Activated B cell treated with CpG ODN at 0.5 μM for 24 hours (primary cell): ENCODE results near the gene ECEL1. TPM values are rescaled to one million over a fixed set of nuclear protein-coding genes. Genes with fewer than 3 reads are reported as not detected.

Experiments
- ATAC-seq: fragments of 200-7000 bp; cut with Tn5 transposase; one replicate; pipeline ENCODE4 v1.10.0; 2021; ENCODE audit warnings: low read depth, mild to moderate bottlenecking, moderate library complexity
- CTCF ChIA-PET: fragments of 350-600 bp; sonication (Branson Sonifier 250); formaldehyde crosslinking; loops from one replicate; lab custom pipeline; 2021; ENCODE audit warnings: antibody characterized with exemption; lab: Charles Lee
- POLR2A ChIA-PET: fragments of 350-600 bp; sonication (Branson Sonifier 250); formaldehyde crosslinking; loops from one replicate; lab custom pipeline; 2021; ENCODE audit warnings: antibody characterized with exemption; lab: Charles Lee
- DNase-seq: peaks from one replicate; pipeline ENCODE4 v3.0.0; 2022
- H3K27ac Mint-ChIP-seq: one replicate; pipeline ENCODE4 v1.8.0; 2020; ENCODE audit warnings: mixed read lengths
- H3K27me3 Mint-ChIP-seq: one replicate; pipeline ENCODE4 v1.8.0; 2021; ENCODE audit warnings: mixed read lengths
- H3K36me3 Mint-ChIP-seq: one replicate; pipeline ENCODE4 v1.8.0; 2021; ENCODE audit warnings: low read depth, mixed read lengths
- H3K4me1 Mint-ChIP-seq: one replicate; pipeline ENCODE4 v1.8.0; 2021; ENCODE audit warnings: mixed read lengths
- H3K4me3 Mint-ChIP-seq: one replicate; pipeline ENCODE4 v1.8.0; 2020; ENCODE audit warnings: mild to moderate bottlenecking, mixed read lengths
- H3K9me3 Mint-ChIP-seq: one replicate; pipeline ENCODE4 v1.8.0; 2020; ENCODE audit warnings: mixed read lengths
- intact Hi-C: fragments of 100-400 bp; cut with micrococcal nuclease; formaldehyde crosslinking; loops from one replicate; pipeline ENCODE4 v1.15.1; 2024
- total RNA-seq: library from RNA; stranded (reverse); gene quantifications from 2 replicates; pipeline ENCODE4 v1.2.3, GENCODE V29; 2022
- TF ChIP-seq, protein P1 (sequence below): fragments of 200-600 bp; IDR thresholded peaks from one replicate; pipeline ENCODE4 v1.8.0; 2022; ENCODE audit warnings: antibody characterized with exemption, mild to moderate bottlenecking

Gene ECEL1
- total RNA-seq, 1 donor from 2014 or later: not detected

DNA sequence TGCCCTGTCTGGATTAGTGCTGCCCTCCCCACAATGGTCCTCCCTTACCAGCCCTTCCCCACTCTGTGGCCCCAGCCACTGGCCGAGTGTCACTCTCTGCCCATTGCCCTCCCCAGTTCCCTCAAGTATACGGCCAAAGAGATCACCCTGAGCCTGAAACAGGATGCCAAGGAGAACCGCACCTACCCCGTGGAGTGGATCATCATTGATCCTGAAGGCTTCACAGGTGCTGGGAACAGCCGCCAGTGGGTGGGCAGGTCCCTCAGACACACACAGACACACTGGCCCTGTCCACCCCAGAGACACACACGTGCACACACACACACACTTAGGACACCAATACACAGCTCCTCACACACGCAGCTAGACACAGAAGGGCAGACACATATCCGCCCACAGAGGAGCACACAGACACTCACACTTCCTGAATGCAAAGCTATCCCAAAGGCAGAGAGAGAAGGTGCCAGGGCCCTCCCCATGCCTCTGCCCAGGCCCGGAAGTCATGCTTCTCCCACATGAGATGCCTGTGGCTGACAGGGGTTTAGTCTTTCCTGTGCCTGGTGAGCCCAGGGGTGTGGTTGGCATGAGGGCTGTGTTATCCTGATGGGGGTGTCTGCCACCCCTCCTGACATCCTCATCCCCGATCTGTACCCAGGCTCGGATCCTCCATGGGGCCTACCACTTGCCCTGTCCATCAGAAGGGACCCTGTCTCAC lies 41.3 kb upstream of the ECEL1 start:
- Mint-ChIP-seq H3K4me3 (no peak overlapping the region), H3K27me3 (peaks cover 30% of the 10 kb centered on the region), H3K27ac (no peak overlapping the region), H3K4me1 (peaks cover 3% of the 10 kb centered on the region), H3K9me3 (no peaks in the 10 kb centered on the region), H3K36me3 (no peaks in the 10 kb centered on the region)
- ChIA-PET CTCF (no interaction called here), POLR2A (no interaction called here)
- no peak for ATAC-seq
- intact Hi-C loops: no loop called here
- no peak for DNase-seq
- TF ChIP-seq, protein P1, sequence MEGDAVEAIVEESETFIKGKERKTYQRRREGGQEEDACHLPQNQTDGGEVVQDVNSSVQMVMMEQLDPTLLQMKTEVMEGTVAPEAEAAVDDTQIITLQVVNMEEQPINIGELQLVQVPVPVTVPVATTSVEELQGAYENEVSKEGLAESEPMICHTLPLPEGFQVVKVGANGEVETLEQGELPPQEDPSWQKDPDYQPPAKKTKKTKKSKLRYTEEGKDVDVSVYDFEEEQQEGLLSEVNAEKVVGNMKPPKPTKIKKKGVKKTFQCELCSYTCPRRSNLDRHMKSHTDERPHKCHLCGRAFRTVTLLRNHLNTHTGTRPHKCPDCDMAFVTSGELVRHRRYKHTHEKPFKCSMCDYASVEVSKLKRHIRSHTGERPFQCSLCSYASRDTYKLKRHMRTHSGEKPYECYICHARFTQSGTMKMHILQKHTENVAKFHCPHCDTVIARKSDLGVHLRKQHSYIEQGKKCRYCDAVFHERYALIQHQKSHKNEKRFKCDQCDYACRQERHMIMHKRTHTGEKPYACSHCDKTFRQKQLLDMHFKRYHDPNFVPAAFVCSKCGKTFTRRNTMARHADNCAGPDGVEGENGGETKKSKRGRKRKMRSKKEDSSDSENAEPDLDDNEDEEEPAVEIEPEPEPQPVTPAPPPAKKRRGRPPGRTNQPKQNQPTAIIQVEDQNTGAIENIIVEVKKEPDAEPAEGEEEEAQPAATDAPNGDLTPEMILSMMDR: no peak

DNA sequence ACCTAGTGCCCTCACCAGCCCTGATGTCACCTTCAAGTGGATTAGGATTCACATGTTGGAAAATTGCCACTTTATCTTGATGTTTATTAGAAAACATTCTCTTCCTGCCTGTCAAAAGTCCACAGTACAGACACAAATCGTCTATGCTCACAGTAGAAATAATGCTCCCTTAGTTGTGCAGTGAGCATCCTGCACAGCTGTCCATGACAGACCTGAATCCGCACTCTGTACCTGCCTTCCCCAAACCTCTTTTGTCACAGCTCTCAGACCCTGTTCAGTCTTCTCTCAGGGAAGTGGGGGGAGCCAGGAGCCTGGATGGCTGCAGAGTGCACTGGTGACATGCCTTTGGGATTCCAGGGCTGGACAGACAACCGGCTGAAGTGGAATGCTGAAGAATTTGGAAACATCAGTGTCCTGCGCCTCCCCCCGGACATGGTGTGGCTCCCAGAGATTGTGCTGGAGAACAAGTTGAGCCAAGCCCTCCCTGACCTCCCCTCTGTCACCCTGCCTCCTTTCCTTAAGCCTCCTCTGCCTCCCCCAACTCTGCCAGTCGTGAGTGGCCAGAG lies 40.4 kb upstream of the ECEL1 start:
- no peak overlapping the region for H3K4me3 Mint-ChIP-seq
- ChIA-PET POLR2A (no interaction called here), CTCF (no interaction called here)
- no peak for ATAC-seq
- TF ChIP-seq, protein P1: no peak
- no peak overlapping the region for H3K27ac Mint-ChIP-seq
- intact Hi-C loops: no loop called here
- no peak for DNase-seq
- H3K4me1 Mint-ChIP-seq: peaks cover 8% of the 10 kb centered on the region
- peaks cover 32% of the 10 kb centered on the region for H3K27me3 Mint-ChIP-seq
- no peaks in the 10 kb centered on the region for H3K9me3 Mint-ChIP-seq
- no peaks in the 10 kb centered on the region for H3K36me3 Mint-ChIP-seq

DNA sequence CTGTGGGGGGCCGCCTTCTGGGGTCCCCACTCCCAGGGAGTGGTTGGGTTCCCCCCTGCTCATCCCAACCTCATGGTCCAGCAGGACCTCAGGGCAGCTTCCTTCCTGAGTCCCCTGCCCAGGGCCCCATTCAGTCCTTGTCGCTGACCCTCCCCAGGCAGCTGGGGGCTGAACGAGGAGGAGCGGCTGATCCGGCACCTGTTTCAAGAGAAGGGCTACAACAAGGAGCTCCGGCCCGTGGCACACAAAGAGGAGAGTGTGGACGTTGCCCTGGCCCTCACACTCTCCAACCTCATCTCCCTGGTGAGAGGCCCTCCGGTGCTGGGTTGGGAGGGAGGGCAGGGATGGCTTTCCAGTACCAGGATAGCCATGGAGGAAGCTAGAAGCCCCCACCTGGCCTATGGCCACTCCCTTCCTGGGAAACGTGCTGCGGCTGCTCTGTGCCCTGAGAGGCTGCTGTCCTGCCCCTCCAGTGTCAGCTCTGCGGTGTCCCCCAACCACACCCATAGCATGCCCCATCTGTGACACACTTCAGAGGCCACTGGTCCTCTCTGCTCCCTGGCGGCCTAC lies 38.8 kb upstream of the ECEL1 start:
- intact Hi-C loops: no loop called here
- no peak overlapping the region for H3K4me3 Mint-ChIP-seq
- no peaks in the 10 kb centered on the region for H3K36me3 Mint-ChIP-seq
- no peak overlapping the region for H3K27ac Mint-ChIP-seq
- ChIA-PET CTCF (no interaction called here), POLR2A (interaction anchor here (0.6 kb wide), 1 partner anchor 454 kb away, joined by 8 read pairs; no protein-coding TSS in a partner anchor)
- no peaks in the 10 kb centered on the region for H3K9me3 Mint-ChIP-seq
- TF ChIP-seq, protein P1: no peak
- no peak for ATAC-seq
- peaks cover 13% of the 10 kb centered on the region for H3K4me1 Mint-ChIP-seq
- DNase-seq: no peak
- peaks cover 35% of the 10 kb centered on the region for H3K27me3 Mint-ChIP-seq

DNA sequence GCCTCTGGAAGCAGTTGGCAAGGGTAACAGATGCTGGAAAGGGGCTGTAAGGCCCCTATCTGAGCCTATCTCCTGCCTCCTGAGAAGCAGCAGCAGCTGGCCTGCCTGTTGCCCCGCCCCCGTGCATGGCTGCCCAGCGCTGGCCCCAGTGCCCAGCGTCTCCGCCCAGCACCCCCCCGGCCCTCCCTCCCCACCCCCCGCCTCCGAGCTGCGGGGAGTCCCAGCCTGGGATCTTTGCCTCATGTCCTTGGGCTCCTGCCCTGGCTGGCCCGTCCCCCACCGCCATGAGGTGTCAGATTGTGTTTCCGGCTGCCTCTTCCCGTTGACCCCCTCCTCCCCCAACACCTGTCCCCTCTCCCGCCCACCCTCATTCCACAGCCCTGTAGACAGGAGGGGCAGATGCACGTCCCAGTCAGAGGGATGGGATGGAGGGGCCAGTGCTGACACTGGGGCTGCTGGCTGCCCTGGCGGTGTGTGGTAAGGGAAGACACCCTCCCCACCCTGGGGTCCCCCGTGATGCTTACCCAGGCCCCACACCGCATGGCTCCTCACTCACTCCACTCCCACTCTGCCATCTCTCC lies 38.2 kb upstream of the ECEL1 start, which contains the start of gene CHRND:
CHRND (plus strand) TSS at position 370 of the 581 bp plus-strand sequence; CDS start at position 426, 56 bp downstream.
- peaks cover 15% of the 10 kb centered on the region for H3K4me1 Mint-ChIP-seq
- H3K4me3 Mint-ChIP-seq: no peak within 1 kb of the TSS
- ChIA-PET POLR2A (interaction anchor here (0.6 kb wide), 1 partner anchor 455 kb away, joined by 8 read pairs; no protein-coding TSS in a partner anchor), CTCF (no interaction called here)
- TF ChIP-seq, protein P1: no peak
- ATAC-seq: no peak
- no peaks in the 10 kb centered on the region for H3K36me3 Mint-ChIP-seq
- intact Hi-C loops: no loop called here
- H3K27ac Mint-ChIP-seq: no peak within 1 kb of the TSS
- DNase-seq: no peak
- H3K9me3 Mint-ChIP-seq: no peaks in the 10 kb centered on the region
- peaks cover 36% of the 10 kb centered on the region for H3K27me3 Mint-ChIP-seq

DNA sequence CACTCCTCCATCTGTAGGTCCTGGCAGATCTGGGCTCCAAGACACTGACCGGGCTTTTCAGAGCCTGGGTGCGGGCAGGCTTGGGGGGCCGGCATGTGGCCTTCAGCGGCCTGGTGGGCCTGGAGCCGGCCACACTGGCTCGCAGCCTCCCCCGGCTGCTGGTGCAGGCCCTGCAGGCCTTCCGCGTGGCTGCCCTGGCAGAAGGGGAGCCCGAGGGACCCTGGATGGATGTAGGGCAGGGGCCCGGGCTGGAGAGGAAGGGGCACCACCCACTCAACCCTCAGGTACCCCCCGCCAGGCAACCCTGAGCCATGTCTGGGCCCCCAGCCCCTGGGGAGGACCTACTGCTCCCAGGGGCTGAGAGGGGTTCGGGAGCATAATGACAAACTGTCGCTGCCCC lies 37.6 kb upstream of the ECEL1 start:
- intact Hi-C loops: no loop called here
- POLR2A ChIA-PET: no interaction called here
- H3K27me3 Mint-ChIP-seq: peaks cover 42% of the 10 kb centered on the region

More for the DNA sequence above, 37.6 kb upstream of the ECEL1 start:
- no peak overlapping the region for H3K27ac Mint-ChIP-seq
- H3K36me3 Mint-ChIP-seq: no peaks in the 10 kb centered on the region
- H3K9me3 Mint-ChIP-seq: no peaks in the 10 kb centered on the region
- DNase-seq (no peak), ATAC-seq (no peak)
- no peak overlapping the region for H3K4me3 Mint-ChIP-seq
- TF ChIP-seq, protein P1: no peak
- CTCF ChIA-PET: no interaction called here
- peaks cover 15% of the 10 kb centered on the region for H3K4me1 Mint-ChIP-seq
